ENCODE results near the gene FIZ1. TPM values are rescaled to one million over a fixed set of nuclear protein-coding genes. Genes with fewer than 3 reads are reported as not detected.
"Not testable (repeated sequence)": the region's sequence is repeated elsewhere in the genome, so short reads cannot be mapped to it uniquely, and the experiment has no call there.

Gene FIZ1
- total RNA-seq, 2 donors from 2014 or later = 11.8 to 15.8 TPM

DNA sequence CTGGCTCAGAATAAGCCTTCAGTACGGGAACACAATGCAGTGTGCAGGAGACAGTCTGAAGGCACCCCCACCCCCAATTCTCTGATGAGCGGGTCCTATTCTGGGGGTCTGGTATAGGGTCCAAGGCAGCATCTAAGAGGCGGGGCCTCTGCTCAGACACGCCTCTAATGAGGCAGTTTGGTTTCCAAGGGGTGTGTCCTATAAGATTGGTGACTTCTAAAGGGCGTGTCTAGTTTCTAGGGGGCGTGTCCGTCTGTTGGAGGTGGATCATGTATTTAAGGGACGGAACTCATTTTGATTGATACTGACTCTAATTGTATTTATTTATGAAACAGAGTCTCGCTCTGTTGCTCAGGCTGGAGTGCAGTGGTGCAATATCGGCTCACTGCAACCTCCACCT lies 8.7 kb downstream of the FIZ1 start:
- Mint-ChIP-seq H3K4me3 (no peak overlapping the region), H3K36me3 (peaks cover 10% of the 10 kb centered on the region), H3K4me1 (ENCODE audit: low read depth in 2 of 2) (peaks cover 1 to 5% of the 10 kb centered on the region in 2 donors), H3K27me3 (peaks cover 1 to 6% of the 10 kb centered on the region in 2 donors), H3K9me3 (peaks cover 3% of the 10 kb centered on the region), H3K27ac (no peak overlapping the region)
- no peak for DNase-seq (ENCODE audit: low spot score)
- ATAC-seq = no peak

DNA sequence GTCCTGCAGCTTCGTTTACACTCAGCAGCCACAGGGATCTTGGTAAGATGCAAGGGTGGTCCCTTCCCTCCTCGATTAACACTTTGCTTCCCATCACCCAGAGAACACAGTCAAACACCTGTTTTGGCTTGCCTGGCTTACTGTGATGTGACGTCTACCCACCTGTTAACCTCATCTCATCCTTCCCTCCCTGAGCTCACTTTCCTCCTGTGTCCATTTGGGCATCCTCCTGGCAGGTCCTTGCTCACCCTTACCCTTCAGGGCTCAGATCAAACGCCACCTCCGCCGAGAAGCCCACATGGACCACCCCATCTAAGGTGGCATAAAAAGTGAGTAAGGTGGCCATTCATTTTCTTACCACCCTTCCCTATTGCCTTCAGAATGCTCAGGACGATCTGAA lies 9.2 kb downstream of the FIZ1 start:
- DNase-seq (ENCODE audit: low spot score) (no peak), ATAC-seq (no peak)
- H3K4me3 Mint-ChIP-seq = no peak overlapping the region
- peaks cover 6 to 9% of the 10 kb centered on the region in 2 donors for H3K4me1 Mint-ChIP-seq (ENCODE audit: low read depth in 2 of 2)
- H3K27ac Mint-ChIP-seq = no peak overlapping the region
- peaks cover 3% of the 10 kb centered on the region for H3K9me3 Mint-ChIP-seq
- H3K27me3 Mint-ChIP-seq = peaks cover 6 to 11% of the 10 kb centered on the region in 2 donors
- H3K36me3 Mint-ChIP-seq = peaks cover 4% of the 10 kb centered on the region

DNA sequence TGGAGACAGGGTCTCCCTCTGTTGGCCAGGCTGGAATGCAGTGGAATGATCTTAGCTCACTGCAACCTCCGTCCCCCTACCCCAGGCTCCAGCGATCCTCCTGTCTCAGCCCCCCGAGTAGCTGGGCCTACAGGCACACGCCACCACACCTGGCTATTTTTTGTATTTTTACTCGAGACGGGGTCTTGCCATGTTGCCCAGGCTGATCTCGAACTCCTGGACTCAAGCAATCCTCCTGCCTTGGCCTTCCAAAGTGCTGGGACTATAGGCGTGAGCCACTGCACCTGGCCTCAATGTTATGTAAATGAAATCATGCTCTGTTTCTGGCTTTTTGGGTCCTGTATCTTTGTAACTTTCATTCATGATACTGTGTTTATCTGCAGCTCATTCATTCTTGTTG lies 10.6 kb downstream of the FIZ1 start:
- DNase-seq (ENCODE audit: low spot score) (no peak), ATAC-seq (no peak)
- H3K27ac Mint-ChIP-seq = no peak overlapping the region
- peaks cover 8 to 14% of the 10 kb centered on the region in 2 donors for H3K27me3 Mint-ChIP-seq
- no peak overlapping the region for H3K4me3 Mint-ChIP-seq
- no peaks in the 10 kb centered on the region for H3K36me3 Mint-ChIP-seq
- peaks cover 7 to 9% of the 10 kb centered on the region in 2 donors for H3K4me1 Mint-ChIP-seq (ENCODE audit: low read depth in 2 of 2)
- H3K9me3 Mint-ChIP-seq = no peaks in the 10 kb centered on the region

DNA sequence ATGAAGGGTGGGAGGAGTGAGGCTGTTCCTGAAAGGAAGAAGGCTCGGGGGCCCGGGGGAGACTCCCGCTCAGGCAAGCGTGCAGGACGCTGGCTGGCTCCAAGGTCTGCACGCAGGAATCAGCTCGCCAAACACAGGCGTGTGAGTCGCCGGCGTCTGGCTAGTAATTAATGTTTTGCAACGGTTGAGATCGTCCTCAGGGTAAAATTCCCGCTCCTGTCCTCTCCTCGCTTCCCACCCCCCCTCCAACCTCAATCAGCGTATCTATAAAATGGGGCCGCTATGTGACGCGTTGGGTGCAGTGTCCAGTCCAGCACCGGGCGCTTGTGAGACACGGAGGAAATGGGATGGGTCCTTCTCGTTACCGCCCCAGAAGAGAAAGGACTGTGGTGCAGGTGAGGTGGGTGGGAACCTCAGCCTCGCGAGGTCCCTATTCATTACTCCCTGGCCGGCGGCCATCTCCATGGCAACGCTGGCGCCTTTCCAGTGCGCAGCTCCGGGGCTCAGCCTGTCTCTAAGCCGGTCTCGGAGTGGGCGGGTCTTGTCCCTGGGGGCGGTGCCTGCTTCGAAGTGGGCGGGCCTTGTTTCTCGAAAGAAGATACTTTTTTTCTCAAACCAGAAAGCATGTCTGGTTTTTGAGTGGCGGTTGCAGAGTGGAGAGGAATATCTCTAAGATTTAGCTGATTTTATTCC lies 12.2 kb downstream of the FIZ1 start:
- no peaks in the 10 kb centered on the region for H3K9me3 Mint-ChIP-seq
- no peaks in the 10 kb centered on the region for H3K36me3 Mint-ChIP-seq
- no peak overlapping the region for H3K27ac Mint-ChIP-seq
- peaks cover 8 to 9% of the 10 kb centered on the region in 2 donors for H3K4me1 Mint-ChIP-seq (ENCODE audit: low read depth in 2 of 2)
- peak overlapping the region; percentile 61 for H3K4me3 Mint-ChIP-seq
- peak; percentile 91 for DNase-seq (ENCODE audit: low spot score)
- ATAC-seq = peak; percentile 98 to 99
- H3K27me3 Mint-ChIP-seq = peaks cover 8 to 14% of the 10 kb centered on the region in 2 donors

DNA sequence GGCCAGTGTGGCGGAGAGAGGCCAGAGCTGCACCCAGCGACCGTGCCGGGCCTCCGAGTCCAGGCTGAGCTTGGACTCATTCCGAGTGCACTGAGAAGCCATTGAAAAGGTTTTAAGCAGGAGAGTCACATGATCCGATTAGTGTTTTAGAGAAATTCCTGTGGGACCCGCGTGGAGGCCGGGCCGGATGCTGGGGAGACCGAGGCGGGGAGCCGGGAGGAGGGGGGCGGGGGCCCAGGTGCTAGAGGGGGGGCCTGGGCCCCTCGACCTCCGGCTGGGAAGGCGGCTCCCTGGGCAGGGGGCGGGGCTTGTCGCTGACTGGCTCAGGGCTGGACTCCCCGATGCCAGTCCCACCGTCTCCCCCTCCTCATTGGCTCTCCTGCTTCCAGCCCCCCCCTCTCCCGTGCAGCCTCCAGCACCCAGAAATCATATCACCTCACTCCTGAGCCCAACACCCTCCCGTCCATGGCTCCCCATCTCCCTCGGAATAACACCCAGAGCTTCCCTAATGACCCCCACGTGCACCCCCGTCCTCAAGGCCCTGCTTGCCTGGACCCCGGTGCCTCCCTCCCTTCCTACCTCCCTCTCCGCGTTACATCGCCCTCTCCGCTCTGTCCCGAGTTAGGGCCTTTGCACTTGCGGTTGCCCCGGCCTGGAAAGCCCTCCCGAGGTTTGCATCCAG lies 13.5 kb downstream of the FIZ1 start:
- H3K27ac Mint-ChIP-seq = no peak overlapping the region
- peaks cover 18 to 20% of the 10 kb centered on the region in 2 donors for H3K4me1 Mint-ChIP-seq (ENCODE audit: low read depth in 2 of 2)
- ATAC-seq (no peak), DNase-seq (ENCODE audit: low spot score) (no peak)
- no peaks in the 10 kb centered on the region for H3K36me3 Mint-ChIP-seq
- no peaks in the 10 kb centered on the region for H3K9me3 Mint-ChIP-seq
- peaks cover 8 to 14% of the 10 kb centered on the region in 2 donors for H3K27me3 Mint-ChIP-seq
- H3K4me3 Mint-ChIP-seq = peak overlapping the region; percentile 37

DNA sequence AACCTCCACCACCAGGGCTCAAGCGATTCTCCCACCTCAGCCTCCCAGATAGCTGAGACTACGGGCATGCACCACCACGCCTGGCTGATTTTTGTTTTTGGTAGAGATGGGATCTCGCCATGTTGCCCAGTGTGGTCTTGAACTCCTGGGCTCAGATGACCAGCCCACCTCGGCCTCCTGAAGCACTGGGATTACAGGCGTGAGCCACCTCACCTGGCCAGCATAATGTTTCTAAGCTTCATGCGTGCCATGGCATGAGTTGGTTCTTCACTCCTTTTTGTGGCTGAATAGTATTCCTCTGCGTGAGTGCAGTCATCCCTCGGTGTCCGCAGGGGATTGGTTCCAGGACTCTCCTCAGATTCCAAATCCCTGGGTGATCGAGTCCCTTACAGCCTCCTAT lies 14.4 kb downstream of the FIZ1 start:
- peaks cover 19 to 23% of the 10 kb centered on the region in 2 donors for H3K4me1 Mint-ChIP-seq (ENCODE audit: low read depth in 2 of 2)
- DNase-seq (ENCODE audit: low spot score) = no peak
- H3K9me3 Mint-ChIP-seq = no peaks in the 10 kb centered on the region
- peak overlapping the region; percentile 37 for H3K4me3 Mint-ChIP-seq
- H3K27me3 Mint-ChIP-seq = peaks cover 8 to 11% of the 10 kb centered on the region in 2 donors
- peak overlapping the region in 1 of 2 donors; percentile 35 for H3K27ac Mint-ChIP-seq
- no peaks in the 10 kb centered on the region for H3K36me3 Mint-ChIP-seq
- ATAC-seq = no peak

DNA sequence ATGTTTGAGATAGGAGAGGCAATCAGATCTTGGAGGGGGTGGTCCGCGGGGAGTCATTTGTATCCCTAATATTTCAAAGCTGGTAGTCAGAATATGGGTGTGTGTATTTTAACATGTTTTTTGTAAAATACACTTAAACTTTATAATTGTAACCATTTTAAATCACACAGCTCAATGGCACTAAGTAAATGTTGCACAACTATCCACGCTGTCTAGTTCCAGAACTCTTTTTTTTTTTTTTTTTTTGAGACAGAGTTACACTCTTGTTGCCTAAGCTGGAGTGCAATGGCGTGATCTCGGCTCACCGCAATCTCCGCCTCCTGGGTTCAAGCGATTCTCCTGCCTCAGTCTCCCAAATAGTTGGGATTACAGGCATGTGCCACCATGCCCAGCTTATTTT lies 15.4 kb downstream of the FIZ1 start:
- H3K9me3 Mint-ChIP-seq; DNase-seq (ENCODE audit: low spot score); H3K36me3 Mint-ChIP-seq; ATAC-seq; H3K4me3 Mint-ChIP-seq; H3K27me3 Mint-ChIP-seq: not testable (repeated sequence)
- peak overlapping the region in 1 of 2 donors; percentile 35 for H3K27ac Mint-ChIP-seq
- peaks cover 24 to 28% of the 10 kb centered on the region in 2 donors for H3K4me1 Mint-ChIP-seq (ENCODE audit: low read depth in 2 of 2)

DNA sequence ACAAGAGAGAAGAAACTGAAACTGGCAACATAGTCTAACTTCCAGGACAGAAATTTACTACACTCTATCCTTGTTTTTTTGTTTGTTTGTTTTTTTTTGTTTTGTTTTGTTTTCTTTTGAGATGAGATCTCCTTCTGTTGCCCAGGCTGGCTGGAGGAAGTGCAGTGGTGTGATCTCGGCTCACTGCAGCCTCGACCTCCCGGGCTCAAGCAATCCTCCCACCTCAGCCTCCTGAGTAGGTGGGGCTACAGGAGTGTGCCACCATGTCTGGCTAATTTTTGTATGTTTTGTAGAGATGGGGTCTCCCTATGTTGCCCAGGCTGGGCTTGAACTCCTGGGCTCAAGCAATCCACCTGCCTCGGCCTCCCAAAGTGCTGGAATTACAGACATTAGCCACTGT lies 17.0 kb downstream of the FIZ1 start:
- H3K27ac Mint-ChIP-seq; ATAC-seq; H3K36me3 Mint-ChIP-seq; H3K9me3 Mint-ChIP-seq; DNase-seq (ENCODE audit: low spot score); H3K27me3 Mint-ChIP-seq; H3K4me3 Mint-ChIP-seq: not testable (repeated sequence)
- H3K4me1 Mint-ChIP-seq (ENCODE audit: low read depth in 2 of 2) = peaks cover 24 to 28% of the 10 kb centered on the region in 2 donors

DNA sequence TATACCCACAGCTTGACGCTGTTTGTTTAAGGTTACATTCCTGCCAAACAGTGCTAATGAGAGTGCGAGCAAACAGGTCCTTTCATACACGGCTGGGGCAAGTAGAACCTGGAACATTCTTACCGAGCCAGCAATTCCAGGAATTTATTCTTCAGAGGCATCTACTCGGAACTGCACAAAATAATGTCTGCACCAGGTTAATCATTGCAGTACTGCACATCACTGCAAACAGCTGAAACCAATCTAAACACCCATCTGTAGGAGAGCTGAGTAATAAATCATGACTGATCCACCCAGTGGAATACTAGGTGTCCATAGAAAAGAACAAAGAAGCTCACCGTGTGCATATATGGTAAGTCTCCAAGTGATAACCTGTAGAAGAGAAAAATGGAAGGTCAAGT lies 17.5 kb downstream of the FIZ1 start:
- Mint-ChIP-seq H3K27ac (no peak overlapping the region), H3K27me3 (peaks cover 8% of the 10 kb centered on the region in 2 donors), H3K4me1 (ENCODE audit: low read depth in 2 of 2) (peaks cover 24 to 28% of the 10 kb centered on the region in 2 donors), H3K9me3 (no peaks in the 10 kb centered on the region), H3K4me3 (no peak overlapping the region), H3K36me3 (no peaks in the 10 kb centered on the region)
- ATAC-seq (no peak), DNase-seq (ENCODE audit: low spot score) (no peak)

DNA sequence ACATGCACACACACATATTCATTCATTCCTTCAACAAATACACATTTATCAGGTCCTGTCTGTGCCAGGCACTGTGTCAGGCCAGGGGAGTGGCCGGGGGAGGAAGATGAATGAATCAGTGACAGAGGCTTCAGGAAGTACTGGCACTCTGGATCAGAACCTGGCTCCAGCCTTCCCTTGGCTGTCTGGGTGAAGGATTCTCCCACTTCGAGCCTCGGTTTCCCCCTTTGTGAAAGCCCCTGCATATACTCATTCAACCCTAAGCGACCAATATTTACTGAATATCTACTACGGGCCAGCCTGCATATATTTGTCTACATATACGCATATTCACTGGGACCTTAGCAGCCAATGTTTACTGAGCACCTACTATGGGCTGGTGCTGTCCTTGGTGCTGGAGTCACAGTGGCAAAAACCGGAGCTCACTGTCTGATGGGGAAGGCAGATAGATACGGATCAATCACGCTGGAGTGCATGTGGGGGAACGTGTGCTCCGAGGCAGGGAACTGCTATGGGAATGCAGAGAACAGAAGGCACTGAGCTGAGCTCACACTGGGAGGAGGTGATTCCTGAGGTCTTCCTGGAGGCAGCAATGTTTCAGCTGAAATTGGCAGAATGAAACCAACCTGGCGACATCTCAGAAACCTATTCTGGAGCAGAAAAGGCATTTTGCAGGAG lies 18.0 kb downstream of the FIZ1 start:
- Mint-ChIP-seq H3K4me1 (ENCODE audit: low read depth in 2 of 2) (peaks cover 23 to 28% of the 10 kb centered on the region in 2 donors), H3K9me3 (no peaks in the 10 kb centered on the region), H3K27me3 (peaks cover 8% of the 10 kb centered on the region in 2 donors), H3K27ac (peak overlapping the region; percentile 31 to 73), H3K36me3 (no peaks in the 10 kb centered on the region), H3K4me3 (peak overlapping the region; percentile 89)
- ATAC-seq (no peak), DNase-seq (ENCODE audit: low spot score) (no peak)

DNA sequence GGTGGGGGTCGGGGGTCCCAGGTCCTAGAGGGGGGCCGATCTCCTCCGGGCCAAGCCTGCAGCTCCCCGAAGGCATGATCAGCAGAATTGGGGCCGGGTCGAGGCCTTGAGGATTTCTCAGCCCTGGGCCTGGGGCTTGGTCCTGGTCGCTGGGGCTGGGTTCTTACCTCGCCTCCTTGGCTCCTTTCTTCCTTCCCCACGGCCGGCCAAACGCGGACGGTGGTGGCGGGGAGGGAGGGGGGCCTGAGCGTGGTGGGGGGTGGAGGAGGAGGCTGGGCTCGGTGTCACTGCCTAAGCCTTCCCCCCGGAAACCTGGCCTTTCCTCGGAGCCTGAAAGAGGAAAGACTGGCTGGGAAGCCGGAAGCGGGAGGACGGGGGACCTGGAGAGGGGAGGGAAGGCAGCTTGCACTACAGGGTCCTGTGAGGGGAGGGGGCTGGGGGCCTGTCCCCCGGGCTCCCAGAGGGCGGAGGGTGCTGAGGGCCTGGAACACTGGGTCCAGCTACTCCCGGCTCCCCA lies 18.6 kb downstream of the FIZ1 start, which contains the start of gene ZNF579:
TSS of gene ZNF579 (minus strand) at position 221 of the 517 bp plus-strand sequence. CDS start 1,209 bp downstream, outside the sequence.
- no peaks in the 10 kb centered on the region for H3K36me3 Mint-ChIP-seq
- ATAC-seq (peak; percentile 75 to 79), DNase-seq (ENCODE audit: low spot score) (peak; percentile 79)
- peaks cover 8% of the 10 kb centered on the region in 2 donors for H3K27me3 Mint-ChIP-seq
- H3K4me1 Mint-ChIP-seq (ENCODE audit: low read depth in 2 of 2) = peaks cover 19 to 27% of the 10 kb centered on the region in 2 donors
- H3K4me3 Mint-ChIP-seq = peak within 1 kb of the TSS; percentile 89
- no peaks in the 10 kb centered on the region for H3K9me3 Mint-ChIP-seq
- H3K27ac Mint-ChIP-seq = peak within 1 kb of the TSS; percentile 65 to 73

DNA sequence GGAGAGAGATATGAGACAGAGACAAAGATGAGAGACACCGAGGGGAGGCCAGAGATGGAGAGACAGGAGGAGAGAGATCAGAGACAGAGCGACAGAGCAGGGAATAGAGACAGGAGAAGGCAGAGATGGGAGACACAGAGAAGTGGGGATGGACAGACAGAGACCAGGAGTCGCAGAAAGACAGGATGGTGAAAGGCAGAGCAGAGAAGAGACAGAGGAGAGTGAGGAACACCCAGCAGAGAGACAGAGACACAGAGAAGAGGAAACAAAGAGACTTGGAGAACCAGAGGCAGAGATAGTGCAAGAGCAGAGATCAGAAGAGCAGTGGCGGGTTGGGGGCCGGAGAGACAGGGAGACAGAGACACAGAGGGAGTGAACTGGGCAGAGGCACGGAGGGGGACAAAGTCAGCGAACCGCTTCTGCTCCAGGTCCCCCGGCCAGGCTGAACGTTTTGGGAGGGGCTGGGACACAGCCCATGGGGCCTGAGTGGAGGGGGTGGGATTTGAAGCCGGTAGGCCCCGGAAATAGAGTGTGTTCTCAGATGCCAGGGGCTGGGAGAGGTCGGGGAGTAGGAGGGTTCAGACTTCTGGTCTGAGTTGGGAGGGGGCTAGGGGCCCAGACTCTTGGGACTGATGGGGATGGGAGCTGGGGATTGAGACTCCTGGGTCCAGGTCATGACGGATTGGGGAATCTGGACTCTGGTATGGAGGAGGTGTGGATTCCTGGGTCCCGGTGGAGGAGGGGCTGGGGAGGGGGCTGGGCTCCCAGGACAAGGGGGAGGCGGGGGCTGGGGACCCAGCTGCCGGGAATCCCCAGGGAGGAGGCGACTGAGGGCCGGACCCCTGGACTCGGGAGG lies 19.3 kb downstream of the FIZ1 start:
- no peaks in the 10 kb centered on the region for H3K36me3 Mint-ChIP-seq
- no peak for DNase-seq (ENCODE audit: low spot score)

More for the DNA sequence above, 19.3 kb downstream of the FIZ1 start:
- H3K4me1 Mint-ChIP-seq (ENCODE audit: low read depth in 2 of 2) = peaks cover 15 to 20% of the 10 kb centered on the region in 2 donors
- no peaks in the 10 kb centered on the region for H3K9me3 Mint-ChIP-seq
- ATAC-seq = peak; percentile 32 to 34
- peak overlapping the region; percentile 65 to 73 for H3K27ac Mint-ChIP-seq
- peaks cover under 1 to 3% of the 10 kb centered on the region in 2 donors for H3K27me3 Mint-ChIP-seq
- peak overlapping the region; percentile 89 for H3K4me3 Mint-ChIP-seq
